IMR-90 (cell line): ENCODE data around the gene CLEC16A. TPM values are rescaled to one million over a fixed set of nuclear protein-coding genes. Genes with fewer than 3 reads are reported as not detected.

Source experiments
- ATAC-seq: fragments of 200-7000 bp; cut with Tn5 transposase; 2 replicates; pipeline ENCODE4 v1.9.1; 2020; ENCODE audit warnings: low read depth, mild to moderate bottlenecking, moderate library complexity
- BruUV-seq: library from RNA; stranded (reverse); fragments of 400-500 nt; replicated peaks from 2 replicates; lab custom pipeline; 2021; lab: Mats Ljungman, UMichigan
- CTCF ChIA-PET: fragments of 300-600 bp; formaldehyde crosslinking; extraction: SDS; loops from one replicate; lab custom pipeline; 2021; ENCODE audit warnings: antibody characterized with exemption; lab: Yijun Ruan, JAX
- POLR2A ChIA-PET: fragments of 300-600 bp; sonication (Branson Sonifier 250); formaldehyde crosslinking; loops from one replicate; lab custom pipeline; 2022; ENCODE audit warnings: antibody characterized with exemption; ENCODE audit not compliant: unreplicated experiment; lab: Charles Lee
- DNase-seq: peaks from one replicate; pipeline ENCODE4 v3.0.0; 2013
- H2AFZ ChIP-seq: replicated peaks from 2 replicates; pipeline ENCODE3; 2013; ENCODE audit warnings: low read length, mild to moderate bottlenecking; ENCODE audit not compliant: poor library complexity
- H2AK5ac ChIP-seq: 2 replicates; pipeline ENCODE4 v1.6.1; 2013; ENCODE audit warnings: low read depth, low read length, inconsistent platforms
- H2AK9ac ChIP-seq: replicated peaks from 2 replicates; pipeline ENCODE3; 2013; ENCODE audit warnings: mild to moderate bottlenecking, low read depth, low read length, moderate library complexity; ENCODE audit not compliant: poor library complexity
- H2BK120ac ChIP-seq: 2 replicates; pipeline ENCODE4 v1.6.1; 2013; ENCODE audit warnings: low read depth, low read length, inconsistent platforms
- H2BK15ac ChIP-seq: 3 replicates; pipeline ENCODE4 v1.6.1; 2013; ENCODE audit warnings: low read depth, low read length, inconsistent platforms
- H2BK20ac ChIP-seq: 2 replicates; pipeline ENCODE4 v1.6.1; 2013; ENCODE audit warnings: low read depth, mild to moderate bottlenecking, inconsistent platforms, low read length, moderate library complexity
- H2BK5ac ChIP-seq: 2 replicates; pipeline ENCODE4 v1.6.1; 2013; ENCODE audit warnings: mild to moderate bottlenecking, low read depth, low read length, inconsistent platforms; ENCODE audit not compliant: poor library complexity, severe bottlenecking
- H3K14ac ChIP-seq: replicated peaks from 2 replicates; pipeline ENCODE4 v1.6.1; 2013; ENCODE audit warnings: low read depth, low read length, inconsistent platforms
- H3K18ac ChIP-seq: 2 replicates; pipeline ENCODE4 v1.6.1; 2013; ENCODE audit warnings: low read depth, low read length, control low read depth
- H3K23ac ChIP-seq: 2 replicates; pipeline ENCODE4 v1.6.1; 2013; ENCODE audit warnings: low read depth, low read length, inconsistent platforms
- H3K27ac ChIP-seq: 2 replicates; pipeline ENCODE4 v1.5.1; 2013; ENCODE audit warnings: mild to moderate bottlenecking, control low read depth, low read length; ENCODE audit not compliant: insufficient read depth
- H3K27me3 ChIP-seq: 2 replicates; pipeline ENCODE4 v1.6.1; 2013; ENCODE audit warnings: low read length; ENCODE audit not compliant: control insufficient read depth, insufficient read depth
- H3K36me3 ChIP-seq: 2 replicates; pipeline ENCODE4 v1.6.1; 2013; ENCODE audit warnings: low read length, mixed read lengths; ENCODE audit not compliant: control insufficient read depth, insufficient read depth
- H3K4ac ChIP-seq: 2 replicates; pipeline ENCODE4 v1.6.1; 2013; ENCODE audit warnings: low read depth, low read length, inconsistent platforms
- H3K4me1 ChIP-seq: 2 replicates; pipeline ENCODE4 v1.6.1; 2013; ENCODE audit warnings: low read length, mixed read lengths; ENCODE audit not compliant: control insufficient read depth, insufficient read depth
- H3K4me2 ChIP-seq: 2 replicates; pipeline ENCODE4 v1.6.1; 2013; ENCODE audit warnings: low read depth, mild to moderate bottlenecking, control low read depth, low read length, moderate library complexity
- H3K4me3 ChIP-seq: 2 replicates; pipeline ENCODE4 v1.5.1; 2013; ENCODE audit warnings: low read depth, mild to moderate bottlenecking, control low read depth, low read length, moderate library complexity; ENCODE audit not compliant: insufficient read depth
- H3K56ac ChIP-seq: 2 replicates; pipeline ENCODE4 v1.6.1; 2013; ENCODE audit warnings: low read length, inconsistent platforms; ENCODE audit not compliant: insufficient read depth; ENCODE audit errors: extremely low read depth
- H3K79me1 ChIP-seq, 2 experiments: 2 replicates each; pipeline ENCODE4 v1.6.1; 2013; ENCODE audit warnings: low read length in 2 of 2, inconsistent platforms in 1 of 2, low read depth in 1 of 2
- H3K9ac ChIP-seq: 2 replicates; pipeline ENCODE4 v1.6.1; 2013; ENCODE audit warnings: low read depth, low read length, control low read depth
- H3K9me1 ChIP-seq: 2 replicates; pipeline ENCODE4 v1.6.1; 2013; ENCODE audit warnings: low read length, inconsistent platforms; ENCODE audit not compliant: insufficient read depth
- H3K9me3 ChIP-seq: 2 replicates; pipeline ENCODE4 v1.6.1; 2013; ENCODE audit warnings: low read length; ENCODE audit not compliant: control insufficient read depth, insufficient read depth
- H4K20me1 ChIP-seq: 2 replicates; pipeline ENCODE4 v1.6.1; 2013; ENCODE audit warnings: low read length, inconsistent platforms; ENCODE audit not compliant: insufficient read depth
- H4K5ac ChIP-seq: 2 replicates; pipeline ENCODE4 v1.6.1; 2013; ENCODE audit warnings: mild to moderate bottlenecking, low read depth, low read length, control low read depth
- H4K8ac ChIP-seq, 2 experiments: 2 replicates each; pipeline ENCODE4 v1.6.1; 2013; ENCODE audit warnings: low read depth in 2 of 2, low read length in 2 of 2, control low read depth in 1 of 2, inconsistent platforms in 1 of 2
- H4K91ac ChIP-seq: 2 replicates; pipeline ENCODE4 v1.6.1; 2013; ENCODE audit warnings: low read depth, low read length, inconsistent platforms; ENCODE audit not compliant: insufficient read depth
- BHLHE40 ChIP-seq: fragments of 150-350 bp; IDR thresholded peaks from 2 replicates; pipeline ENCODE4 v1.6.1; 2016; ENCODE audit warnings: mild to moderate bottlenecking, low read depth, low read length
- CEBPB ChIP-seq: IDR thresholded peaks from 2 replicates; pipeline ENCODE4 v1.6.1; 2012; ENCODE audit warnings: low read depth, low read length, improper control_type of control experiment
- CHD1 ChIP-seq: IDR thresholded peaks from 2 replicates; pipeline ENCODE4 v1.6.1; 2012; ENCODE audit warnings: low read depth, low read length, improper control_type of control experiment
- CTCF ChIP-seq: conservative IDR thresholded peaks from 2 replicates; pipeline ENCODE4 v1.5.1; 2012; ENCODE audit warnings: mild to moderate bottlenecking, low read depth, low read length, improper control_type of control experiment
- ELK1 ChIP-seq: fragments of 150-350 bp; IDR thresholded peaks from 2 replicates; pipeline ENCODE4 v1.6.1; 2016; ENCODE audit warnings: low read depth, mild to moderate bottlenecking, low read length, moderate library complexity, borderline replicate concordance
- MAZ ChIP-seq: IDR thresholded peaks from 2 replicates; pipeline ENCODE4 v1.6.1; 2012; ENCODE audit warnings: low read depth, mild to moderate bottlenecking, low read length, improper control_type of control experiment, moderate library complexity, borderline replicate concordance
- MXI1 ChIP-seq: IDR thresholded peaks from 2 replicates; pipeline ENCODE4 v1.6.1; 2012; ENCODE audit warnings: low read depth, mild to moderate bottlenecking, low read length, moderate library complexity, borderline replicate concordance
- NFE2L2 ChIP-seq: fragments of 150-350 bp; IDR thresholded peaks from 2 replicates; pipeline ENCODE4 v1.6.1; 2016; ENCODE audit warnings: low read depth, mild to moderate bottlenecking, low read length
- RAD21 ChIP-seq: IDR thresholded peaks from 2 replicates; pipeline ENCODE4 v1.6.1; 2012; ENCODE audit warnings: low read length, improper control_type of control experiment
- RFX5 ChIP-seq: IDR thresholded peaks from 2 replicates; pipeline ENCODE4 v1.8.0; 2012; ENCODE audit warnings: low read depth, mild to moderate bottlenecking, low read length, moderate library complexity
- SMC3 ChIP-seq: fragments of 150-350 bp; IDR thresholded peaks from 2 replicates; pipeline ENCODE4 v1.6.1; 2016; ENCODE audit warnings: low read depth, mild to moderate bottlenecking, antibody characterized with exemption, low read length, moderate library complexity
- USF2 ChIP-seq: fragments of 150-350 bp; IDR thresholded peaks from 2 replicates; pipeline ENCODE4 v1.6.1; 2017; ENCODE audit warnings: mild to moderate bottlenecking, antibody characterized with exemption, low read length, low read depth
- WGBS, 2 experiments: methylation state at CpG; one replicate each; pipeline versions ENCODE4 v1.1.5 to v1.1.7; 2013; ENCODE audit warnings: missing lambda C conversion rate in 2 of 2; ENCODE audit not compliant: insufficient read length in 1 of 2; ENCODE audit errors: extremely low coverage in 2 of 2; 5-methylcytosine and 5-hydroxymethylcytosine counted together
- dilution Hi-C: fragments of 300-500 bp; cut with HindIII; formaldehyde crosslinking; loops from one replicate; pipeline ENCODE4 v1.14.3; 2018; ENCODE audit warnings: low sequenced_read_pairs; ENCODE audit not compliant: unreplicated experiment
- in situ Hi-C: fragments of 300-500 bp; cut with MboI; formaldehyde crosslinking; loops from 3 replicates; pipeline ENCODE4 v1.14.3; 2019; ENCODE audit warnings: low sequenced_read_pairs, inconsistent platforms, mixed read lengths
- intact Hi-C: fragments of 100-400 bp; cut with micrococcal nuclease; formaldehyde crosslinking; loops from 2 replicates; pipeline ENCODE4 v1.10.0; 2022
- polyA plus RNA-seq, 3 experiments: library from polyadenylated mRNA; depleted of rRNA; stranded (reverse); fragments of >200 nt; gene quantifications; 2 replicates each; pipeline ENCODE4 v1.2.3, GENCODE V29; 2012; ENCODE audit warnings: low replicate concordance in 1 of 3
- total RNA-seq: library from RNA; depleted of rRNA; stranded (reverse); fragments of >200 nt; gene quantifications from 2 replicates; pipeline ENCODE4 v1.2.3, GENCODE V29; 2012

The CLEC16A gene
- total and polyA plus RNA-seq, 2 of the 4 experiments (the other 2 are of a cell fraction) = 15.9 to 16.5 TPM

GRCh38 chr16:11042191-11042590 is 97.8 kb downstream of the CLEC16A start:
- Histone ChIP-seq H3K4me3 (no peak overlapping the region), H4K5ac (no peak overlapping the region), H3K79me1 (0 out of 4 replicates have a peak, but pooled peaks cover 0 to 5% of the 10 kb centered on the region in 2 experiments), H2BK15ac (no peak overlapping the region), H3K36me3 (peaks cover 22% of the 10 kb centered on the region), H2AK5ac (no peak overlapping the region), H3K18ac (no peak overlapping the region), H2BK20ac (no peak overlapping the region), H3K56ac (no peak overlapping the region), H3K23ac (no peak overlapping the region), H3K27ac (no peak overlapping the region), H2AK9ac (no peak overlapping the region), H3K9ac (no peak overlapping the region), H3K27me3 (no peaks in the 10 kb centered on the region), H3K4me2 (no peak overlapping the region), H3K9me1 (peaks cover 17% of the 10 kb centered on the region), H2AFZ (no peak overlapping the region), H3K14ac (no peak overlapping the region), H3K4ac (no peak overlapping the region; the same call in 1 of the 2 replicates), H4K91ac (no peak overlapping the region), H2BK120ac (no peak overlapping the region), H3K9me3 (no peaks in the 10 kb centered on the region), H3K4me1 (peaks cover 11% of the 10 kb centered on the region), H2BK5ac (no peak overlapping the region), H4K8ac (no peak overlapping the region), H4K20me1 (no peaks in the 10 kb centered on the region)
- TF ChIP-seq RFX5 (no peak), CHD1 (no peak), BHLHE40 (no peak), MAZ (no peak), USF2 (no peak), SMC3 (no peak), ELK1 (no peak), MXI1 (no peak), NFE2L2 (no peak), RAD21 (no peak), CTCF (no peak), CEBPB (no peak)
- WGBS, 2 experiments = 100% methylated on average over 2 of the region's 11 CpGs; no CpG with 5 or more reads in 1 of the 2 experiments
- intact Hi-C loops = no loop called here
- DNase-seq (no peak), ATAC-seq (no peak)
- CTCF ChIA-PET = no interaction called here
- dilution Hi-C loops = no loop called here
- POLR2A ChIA-PET = no interaction called here
- in situ Hi-C loops = no loop called here
- BruUV-seq = no TSS peak
